H9 (cell line): ENCODE data around the gene MCRIP2. TPM values are rescaled to one million over a fixed set of nuclear protein-coding genes. Genes with fewer than 3 reads are reported as not detected.
A peak's percentile ranks its signal among the peaks of the same experiment; 100 is the strongest.

Experiments used
- DNase-seq: peaks from one replicate; pipeline ENCODE4 v3.0.0-alpha.2; 2017
- H2AFZ ChIP-seq: one replicate; pipeline ENCODE4 v1.6.1; 2013; ENCODE audit warnings: mild to moderate bottlenecking, low read length, control low read depth, moderate library complexity
- H2AK5ac ChIP-seq: 2 replicates; pipeline ENCODE4 v1.6.1; 2013; ENCODE audit warnings: low read length, control low read depth, mixed read lengths; ENCODE audit not compliant: insufficient read length
- H2BK120ac ChIP-seq: one replicate; pipeline ENCODE4 v1.6.1; 2013; ENCODE audit warnings: low read depth, mild to moderate bottlenecking, low read length, control low read depth, inconsistent platforms; ENCODE audit not compliant: poor library complexity, severe bottlenecking
- H2BK12ac ChIP-seq: 2 replicates; pipeline ENCODE4 v1.6.1; 2013; ENCODE audit warnings: low read length, control low read depth, mixed read lengths, low read depth; ENCODE audit not compliant: insufficient read length
- H2BK15ac ChIP-seq: 2 replicates; pipeline ENCODE4 v1.6.1; 2013; ENCODE audit warnings: low read depth, low read length, control low read depth
- H2BK20ac ChIP-seq: one replicate; pipeline ENCODE4 v1.6.1; 2013; ENCODE audit warnings: low read depth, mild to moderate bottlenecking, low read length, control low read depth, inconsistent platforms; ENCODE audit not compliant: poor library complexity, severe bottlenecking
- H2BK5ac ChIP-seq: 2 replicates; pipeline ENCODE4 v1.6.1; 2013; ENCODE audit warnings: low read length, control low read depth, mixed read lengths; ENCODE audit not compliant: insufficient read length
- H3K14ac ChIP-seq: 2 replicates; pipeline ENCODE4 v1.6.1; 2013; ENCODE audit warnings: low read length, control low read depth; ENCODE audit not compliant: insufficient read depth
- H3K18ac ChIP-seq: 2 replicates; pipeline ENCODE4 v1.6.1; 2013; ENCODE audit warnings: low read depth, mild to moderate bottlenecking, mixed read lengths, low read length, control low read depth; ENCODE audit not compliant: insufficient read length
- H3K23ac ChIP-seq: 2 replicates; pipeline ENCODE4 v1.6.1; 2013; ENCODE audit warnings: low read length, control low read depth, mixed read lengths, low read depth; ENCODE audit not compliant: insufficient read length
- H3K23me2 ChIP-seq: 2 replicates; pipeline ENCODE4 v1.6.1; 2013; ENCODE audit warnings: low read depth, mild to moderate bottlenecking, mixed read lengths, low read length, control low read depth; ENCODE audit not compliant: insufficient read length, poor library complexity, severe bottlenecking
- H3K27ac ChIP-seq: 2 replicates; pipeline ENCODE4 v1.5.1; 2013; ENCODE audit warnings: low read length, control low read depth, mixed read lengths, low read depth; ENCODE audit not compliant: insufficient read length
- H3K27me3 ChIP-seq: 2 replicates; pipeline ENCODE4 v1.6.1; 2013; ENCODE audit warnings: low read length, control low read depth, inconsistent platforms; ENCODE audit not compliant: insufficient read depth
- H3K4ac ChIP-seq: 2 replicates; pipeline ENCODE4 v1.6.1; 2013; ENCODE audit warnings: low read depth, mild to moderate bottlenecking, control low read depth, inconsistent platforms, low read length, moderate library complexity
- H3K4me1 ChIP-seq: 2 replicates; pipeline ENCODE4 v1.6.1; 2013; ENCODE audit warnings: low read length, control low read depth, inconsistent platforms; ENCODE audit not compliant: insufficient read depth
- H3K4me2 ChIP-seq: 2 replicates; pipeline ENCODE4 v1.6.1; 2013; ENCODE audit warnings: low read length, control low read depth, mixed read lengths; ENCODE audit not compliant: insufficient read length, insufficient read depth
- H3K56ac ChIP-seq: 2 replicates; pipeline ENCODE4 v1.6.1; 2013; ENCODE audit warnings: low read depth, mild to moderate bottlenecking, mixed read lengths, low read length, control low read depth; ENCODE audit not compliant: insufficient read length
- H3K79me1 ChIP-seq: 2 replicates; pipeline ENCODE4 v1.6.1; 2013; ENCODE audit warnings: low read depth, mild to moderate bottlenecking, moderate library complexity, low read length, control low read depth, inconsistent platforms; ENCODE audit not compliant: insufficient read depth, poor library complexity, severe bottlenecking
- H3K79me2 ChIP-seq: 2 replicates; pipeline ENCODE4 v1.6.1; 2013; ENCODE audit warnings: low read length, control low read depth, inconsistent platforms; ENCODE audit not compliant: insufficient read depth
- H3K9ac ChIP-seq: 2 replicates; pipeline ENCODE4 v1.6.1; 2013; ENCODE audit warnings: low read length, control low read depth, mixed read lengths; ENCODE audit not compliant: insufficient read length; ENCODE audit errors: extremely low read depth
- H3K9me3 ChIP-seq: one replicate; pipeline ENCODE4 v1.6.1; 2013; ENCODE audit warnings: low read depth, low read length, inconsistent platforms; ENCODE audit not compliant: control insufficient read depth
- H3T11ph ChIP-seq: one replicate; pipeline ENCODE4 v1.6.1; 2013; ENCODE audit warnings: mild to moderate bottlenecking, low read length, control low read depth, inconsistent platforms
- H4K20me1 ChIP-seq: one replicate; pipeline ENCODE4 v1.6.1; 2013; ENCODE audit not compliant: control insufficient read depth, insufficient read length, insufficient read depth
- H4K5ac ChIP-seq: 2 replicates; pipeline ENCODE4 v1.6.1; 2013; ENCODE audit warnings: low read depth, mild to moderate bottlenecking, mixed read lengths, low read length, control low read depth; ENCODE audit not compliant: insufficient read length
- H4K8ac ChIP-seq: replicated peaks from 2 replicates; pipeline ENCODE4 v1.6.1; 2013; ENCODE audit warnings: low read length, control low read depth, mixed read lengths, low read depth; ENCODE audit not compliant: insufficient read length
- H4K91ac ChIP-seq: 2 replicates; pipeline ENCODE4 v1.6.1; 2013; ENCODE audit warnings: low read depth, mild to moderate bottlenecking, moderate library complexity, mixed read lengths, low read length, control low read depth; ENCODE audit not compliant: insufficient read length
- H3K27ac Mint-ChIP-seq, 3 experiments: 2 replicates in 2 of 3; 3 replicates in 1 of 3; pipeline ENCODE4 v1.8.0; 2020 to 2021; ENCODE audit warnings: mixed read lengths in 3 of 3, mild to moderate bottlenecking in 1 of 3, moderate library complexity in 1 of 3
- H3K27me3 Mint-ChIP-seq: 2 replicates; pipeline ENCODE4 v1.8.0; 2021; ENCODE audit warnings: low read depth, mild to moderate bottlenecking, moderate library complexity, mixed read lengths
- H3K36me3 Mint-ChIP-seq, 3 experiments: 2 replicates in 2 of 3; 3 replicates in 1 of 3; pipeline ENCODE4 v1.8.0; 2020 to 2021; ENCODE audit warnings: low read depth in 3 of 3, mixed read lengths in 3 of 3; ENCODE audit not compliant: insufficient read depth in 1 of 3
- H3K4me1 Mint-ChIP-seq, 2 experiments: 2 replicates each; pipeline ENCODE4 v1.8.0; 2020; ENCODE audit warnings: mixed read lengths in 2 of 2
- H3K4me3 Mint-ChIP-seq, 2 experiments: 2 replicates in 1 of 2; 3 replicates in 1 of 2; pipeline ENCODE4 v1.8.0; 2020 to 2021; ENCODE audit warnings: mild to moderate bottlenecking in 2 of 2, mixed read lengths in 2 of 2, moderate library complexity in 1 of 2
- H3K9me3 Mint-ChIP-seq, 2 experiments: 2 replicates in 1 of 2; 3 replicates in 1 of 2; pipeline ENCODE4 v1.8.0; 2020; ENCODE audit warnings: mild to moderate bottlenecking in 2 of 2, mixed read lengths in 2 of 2, moderate library complexity in 1 of 2
- CTCF ChIP-seq: fragments of 200-600 bp; sonication (generic); conservative IDR thresholded peaks from 3 replicates; pipeline ENCODE4 v1.8.0; 2021; ENCODE audit warnings: antibody characterized with exemption, mild to moderate bottlenecking
- WGBS: extraction: QIAGEN DNeasy Blood & Tissue Kit; methylation state at CpG from one replicate; pipeline ENCODE4 v1.1.7; 2013; ENCODE audit warnings: missing lambda C conversion rate, low lambda C conversion rate, mixed read lengths; ENCODE audit not compliant: insufficient read length; ENCODE audit errors: extremely low coverage; 5-methylcytosine and 5-hydroxymethylcytosine counted together
- total RNA-seq: library from RNA; stranded (reverse); gene quantifications from 2 replicates; pipeline ENCODE4 v1.2.1, GENCODE V29; 2021

MCRIP2 gene
- total RNA-seq, 1 experiment from 2014 or later: 52.5 TPM

- H4K8ac ChIP-seq: no peak overlapping the region
- H3K14ac ChIP-seq: no peak overlapping the region
- no peak overlapping the region for H2BK5ac ChIP-seq
- H4K91ac ChIP-seq: no peak overlapping the region
- H3K27me3 Mint-ChIP-seq: peaks cover 76% of the 10 kb centered on the region
- H3K23ac ChIP-seq: no peak overlapping the region
- no peak overlapping the region for H2BK120ac ChIP-seq
- peaks cover 11% of the 10 kb centered on the region; the same call in 1 of the 2 replicates for H3K27me3 ChIP-seq
- DNase-seq: no peak
- no peaks in the 10 kb centered on the region for H4K20me1 ChIP-seq
- H4K5ac ChIP-seq: no peak overlapping the region
- H3K9me3 Mint-ChIP-seq: no peaks in the 10 kb centered on the region; a peak in 1 of 5 replicates
- no peak overlapping the region for H2AK5ac ChIP-seq
- H3K4ac ChIP-seq: no peak overlapping the region
- H2BK15ac ChIP-seq: no peak overlapping the region; the same call in 1 of the 2 replicates
- no peak overlapping the region for H3K27ac Mint-ChIP-seq
- peaks cover 27% of the 10 kb centered on the region for H3K23me2 ChIP-seq
- H3K9me3 ChIP-seq: no peaks in the 10 kb centered on the region
- no peak overlapping the region for H3K9ac ChIP-seq
- no peak overlapping the region for H3K18ac ChIP-seq
- WGBS: no CpG with 5 or more reads among the region's 37 CpGs
- H3K4me1 ChIP-seq: no peaks in the 10 kb centered on the region
- H3K79me1 ChIP-seq: no peaks in the 10 kb centered on the region
- peaks cover 0 to 16% of the 10 kb centered on the region in 2 experiments; a peak in 3 of 4 replicates for H3K4me1 Mint-ChIP-seq
- no peak overlapping the region for H3K27ac ChIP-seq
- no peak overlapping the region for H3K56ac ChIP-seq
- H3T11ph ChIP-seq: no peak overlapping the region
- H3K4me2 ChIP-seq: peak overlapping the region; percentile 56
- no peaks in the 10 kb centered on the region for H3K36me3 Mint-ChIP-seq
- H3K4me3 Mint-ChIP-seq: peak overlapping the region; percentile 24 to 72
- H3K79me2 ChIP-seq: no peaks in the 10 kb centered on the region
- H2AFZ ChIP-seq: no peak overlapping the region
- no peak overlapping the region for H2BK20ac ChIP-seq
- no peak overlapping the region for H2BK12ac ChIP-seq
- TF ChIP-seq CTCF: no peak
These were observed 52.1 kb downstream of the MCRIP2 start for GRCh38 chr16:693766-694165.
